GM12873 (cell line): Measurements from ENCODE around the gene ZFP36L1.
A peak's percentile ranks its signal among the peaks of the same experiment; 100 is the strongest.

Experiments
- TF ChIP-seq, protein P1 (sequence below): IDR thresholded peaks from 2 replicates; pipeline ENCODE4 v1.5.1; 2012; ENCODE audit warnings: low read depth, mild to moderate bottlenecking, moderate library complexity, low read length, control low read depth; ENCODE audit not compliant: insufficient read depth; ENCODE audit errors: missing control alignments

Gene ZFP36L1

GRCh38 chr14:68789821-68790643, 2.8 kb downstream of the ZFP36L1 start:
- TF ChIP-seq, protein P1, sequence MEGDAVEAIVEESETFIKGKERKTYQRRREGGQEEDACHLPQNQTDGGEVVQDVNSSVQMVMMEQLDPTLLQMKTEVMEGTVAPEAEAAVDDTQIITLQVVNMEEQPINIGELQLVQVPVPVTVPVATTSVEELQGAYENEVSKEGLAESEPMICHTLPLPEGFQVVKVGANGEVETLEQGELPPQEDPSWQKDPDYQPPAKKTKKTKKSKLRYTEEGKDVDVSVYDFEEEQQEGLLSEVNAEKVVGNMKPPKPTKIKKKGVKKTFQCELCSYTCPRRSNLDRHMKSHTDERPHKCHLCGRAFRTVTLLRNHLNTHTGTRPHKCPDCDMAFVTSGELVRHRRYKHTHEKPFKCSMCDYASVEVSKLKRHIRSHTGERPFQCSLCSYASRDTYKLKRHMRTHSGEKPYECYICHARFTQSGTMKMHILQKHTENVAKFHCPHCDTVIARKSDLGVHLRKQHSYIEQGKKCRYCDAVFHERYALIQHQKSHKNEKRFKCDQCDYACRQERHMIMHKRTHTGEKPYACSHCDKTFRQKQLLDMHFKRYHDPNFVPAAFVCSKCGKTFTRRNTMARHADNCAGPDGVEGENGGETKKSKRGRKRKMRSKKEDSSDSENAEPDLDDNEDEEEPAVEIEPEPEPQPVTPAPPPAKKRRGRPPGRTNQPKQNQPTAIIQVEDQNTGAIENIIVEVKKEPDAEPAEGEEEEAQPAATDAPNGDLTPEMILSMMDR = no peak

- TF ChIP-seq, protein P1 = peak; percentile 87
Measured at GRCh38 chr14:68788996-68789820, 3.7 kb downstream of the ZFP36L1 start.

DNA sequence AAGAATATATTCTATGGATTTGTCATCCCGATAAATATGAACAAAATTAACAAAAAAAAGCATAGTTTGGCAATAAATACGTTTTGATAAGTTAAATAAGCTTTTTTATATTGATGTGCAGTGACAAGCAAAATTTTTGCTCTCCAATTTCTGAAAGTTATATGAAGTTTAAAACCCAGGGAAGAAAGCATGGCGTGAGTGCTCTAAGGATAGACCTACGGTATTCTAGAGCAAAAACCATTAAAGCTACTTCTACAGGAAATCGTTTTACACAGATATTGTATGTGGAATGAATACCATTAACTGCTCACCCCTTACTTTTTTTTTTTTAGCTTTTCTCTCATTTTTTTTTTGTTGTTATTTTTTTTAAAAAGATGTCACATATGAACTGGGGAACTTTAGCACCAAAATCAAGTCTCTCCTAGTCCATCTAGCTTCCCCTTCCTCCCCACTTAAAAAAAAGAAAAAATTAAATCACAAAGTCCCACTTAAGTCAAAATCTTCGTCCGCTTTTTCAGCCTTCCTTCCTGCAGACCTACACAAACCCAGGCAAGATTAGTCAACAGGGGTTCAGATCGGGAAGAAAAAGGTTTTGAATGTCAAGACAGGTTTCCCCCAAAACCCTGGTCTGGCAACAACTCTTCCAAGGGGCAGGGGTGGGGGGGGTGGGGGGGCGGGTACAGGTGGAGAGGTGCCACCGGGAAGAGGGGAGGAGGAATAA, 4.4 kb downstream of the ZFP36L1 start:
- TF ChIP-seq, protein P1 = no peak

DNA sequence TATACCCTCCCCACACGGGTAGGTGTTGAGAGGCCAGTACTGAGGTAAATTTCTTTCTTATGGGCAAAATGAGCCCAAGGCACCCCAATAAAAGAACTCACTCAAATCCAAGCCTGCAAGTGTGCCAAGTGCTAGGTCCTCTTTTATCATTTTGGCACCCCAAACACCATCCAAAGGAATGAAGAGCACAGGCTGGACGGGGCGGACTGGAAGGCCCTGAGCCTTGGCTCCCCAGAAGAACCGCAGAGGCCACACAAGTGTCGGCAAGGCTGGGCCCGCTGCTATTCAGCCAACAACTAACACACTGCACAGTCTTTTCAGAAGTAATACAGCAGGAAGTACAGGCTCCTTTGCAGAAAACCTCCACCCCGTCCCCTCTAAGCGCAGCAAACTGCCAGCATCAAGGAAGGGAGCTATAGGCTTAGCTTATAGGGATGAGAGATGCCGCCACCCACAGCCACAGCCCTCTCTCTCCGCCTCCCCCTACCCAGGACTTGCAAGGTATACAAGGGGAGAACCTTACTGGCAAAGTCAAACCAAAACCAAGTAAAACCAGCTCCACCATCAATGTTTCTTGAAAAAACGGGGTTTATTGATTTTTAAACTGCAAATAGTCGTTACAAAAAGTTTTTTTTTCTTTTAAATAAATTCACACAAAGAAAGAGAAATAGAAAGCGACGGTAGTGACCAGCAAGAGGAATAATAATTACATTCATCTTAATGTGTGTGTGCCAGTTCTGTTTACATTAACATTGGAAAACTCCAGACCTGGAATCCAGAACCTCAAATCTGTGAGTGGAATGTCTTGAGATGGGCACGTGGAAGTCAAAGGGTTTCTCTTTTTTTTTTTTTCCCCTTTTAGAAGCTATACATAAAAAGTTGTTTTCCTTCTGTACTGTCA, 5.5 kb downstream of the ZFP36L1 start:
- TF ChIP-seq, protein P1 = no peak

GRCh38 chr14:68786491-68787091, 6.3 kb downstream of the ZFP36L1 start:
- TF ChIP-seq, protein P1 = no peak
